Testis (tissue), 3 donors: ENCODE measurements around the gene TAGAP. TPM values are rescaled to one million over a fixed set of nuclear protein-coding genes. Genes with fewer than 3 reads are reported as not detected.

Source experiments
- DNase-seq: peaks from one replicate; pipeline ENCODE4 v3.0.0-alpha.2; 2019
- H3K27ac ChIP-seq, 2 donors: fragments of 200-600 bp; sonication (generic); one replicate each; pipeline ENCODE4 v1.5.1; 2019
- H3K27me3 ChIP-seq: fragments of 200-600 bp; sonication (generic); one replicate; pipeline ENCODE4 v1.5.1; 2019
- H3K36me3 ChIP-seq: fragments of 200-600 bp; sonication (generic); one replicate; pipeline ENCODE4 v1.5.1; 2017; ENCODE audit warnings: low read depth; ENCODE audit errors: missing control alignments
- H3K4me1 ChIP-seq: fragments of 200-600 bp; sonication (generic); one replicate; pipeline ENCODE4 v1.5.1; 2019
- H3K4me3 ChIP-seq, 2 donors: fragments of 200-600 bp; sonication (generic); one replicate each; pipeline ENCODE4 v1.5.1; 2017 to 2019
- H3K9me3 ChIP-seq: fragments of 200-600 bp; sonication (generic); one replicate; pipeline ENCODE4 v1.5.1; 2017
- CTCF ChIP-seq, 3 experiments: fragments of 450-650 bp in 2 of 3; fragments of 200-600 bp in 1 of 3; sonication (generic) in 1 of 3; IDR thresholded peaks; one replicate each; pipeline ENCODE4 v1.5.1; 2016 to 2019; ENCODE audit warnings: antibody characterized with exemption in 3 of 3, mild to moderate bottlenecking in 2 of 3, moderate library complexity in 1 of 3
- POLR2A ChIP-seq: fragments of 450-650 bp; IDR thresholded peaks from one replicate; pipeline ENCODE4 v1.6.1; 2017; ENCODE audit warnings: antibody characterized with exemption, mild to moderate bottlenecking, moderate library complexity
- WGBS, 2 donors: methylation state at CpG; one replicate each; pipeline ENCODE4 v1.1.5; 2018; 5-methylcytosine and 5-hydroxymethylcytosine counted together
- intact Hi-C: fragments of 100-400 bp; cut with DNase I; formaldehyde crosslinking; loops from one replicate; pipeline ENCODE4 v1.15.1; 2023; ENCODE audit warnings: low total_unique reads
- polyA plus RNA-seq: library from polyadenylated mRNA; stranded (reverse); fragments of 350-450 nt; fragmentation: Illumina TruSeq; extraction: RNeasy Lipid Tissue Mini Kit (QIAGEN cat#74804); gene quantifications from one replicate; pipeline ENCODE4 v1.2.3, GENCODE V29; 2014; ENCODE audit warnings: low read depth, low replicate concordance; ENCODE audit not compliant: insufficient read depth
- total RNA-seq, 2 donors: library from RNA; depleted of rRNA; stranded (reverse); fragments of >200 nt; gene quantifications; one replicate each; pipeline ENCODE4 v1.2.3, GENCODE V29; 2016

TAGAP gene
- total and polyA plus RNA-seq, 3 donors from 2014 or later: 1.1 to 4.9 (median 4.5) TPM

DNA sequence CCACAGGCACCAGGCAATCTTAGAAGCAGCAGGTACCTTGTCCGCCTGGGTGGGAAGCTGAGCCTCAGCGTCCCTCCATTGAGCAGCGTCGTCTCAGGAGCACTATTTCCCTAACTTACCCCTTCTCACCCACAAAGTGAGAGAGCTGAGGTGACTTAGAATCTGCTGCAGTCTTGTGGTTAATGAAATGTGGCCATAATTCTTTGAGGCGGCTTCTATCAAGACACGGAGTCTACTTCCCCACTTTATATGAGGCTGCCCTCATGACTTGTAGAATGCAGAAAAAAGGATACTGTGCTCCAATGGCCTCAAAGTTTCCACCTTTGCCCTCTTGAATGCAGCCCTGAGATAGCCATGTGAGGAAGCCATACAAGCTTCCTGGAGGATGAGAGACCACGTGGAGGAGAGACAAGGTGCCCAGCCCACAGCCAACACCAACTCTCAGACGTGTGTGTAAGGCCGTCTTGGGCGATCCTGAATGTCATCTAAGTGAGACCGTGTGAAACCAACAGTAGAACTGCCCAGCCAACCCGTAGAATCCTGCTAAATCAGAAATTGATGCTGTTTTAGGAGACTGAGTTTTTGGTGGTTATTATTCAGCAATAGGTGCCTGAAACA, 9.1 kb upstream of the TAGAP start:
- Histone ChIP-seq H3K36me3 (no peaks in the 10 kb centered on the region), H3K4me1 (no peaks in the 10 kb centered on the region), H3K27me3 (no peaks in the 10 kb centered on the region), H3K4me3 (no peak overlapping the region), H3K9me3 (no peaks in the 10 kb centered on the region), H3K27ac (no peak overlapping the region)
- DNase-seq: no peak
- WGBS, 2 donors: 91 to 94% methylated on average over 12 of the region's 12 CpGs
- TF ChIP-seq CTCF (IDR thresholded peaks at IDR 0.05): no peak
- TF ChIP-seq POLR2A: no peak
- intact Hi-C loops: no loop called here

DNA sequence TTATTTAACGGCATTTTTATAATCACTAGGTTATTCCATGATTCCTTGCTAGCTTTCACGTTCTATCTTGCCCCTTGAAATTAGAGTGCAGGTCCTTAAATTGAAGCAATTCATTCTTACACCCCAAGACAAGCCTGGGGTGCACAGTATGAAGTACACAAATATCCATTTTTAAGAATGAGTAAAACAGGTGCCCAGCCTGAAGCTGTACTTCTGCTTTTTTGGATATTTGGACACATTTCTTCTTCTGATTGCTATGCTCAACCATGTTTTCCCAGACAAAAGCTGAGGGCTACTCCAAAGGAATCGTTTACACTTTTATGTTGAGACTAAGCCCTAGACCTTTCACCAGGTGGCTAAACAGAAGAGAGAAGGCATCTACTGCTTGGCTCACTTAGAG, 7.9 kb upstream of the TAGAP start:
- no peak overlapping the region for H3K27ac ChIP-seq
- TF ChIP-seq POLR2A (no peak), CTCF (IDR thresholded peaks at IDR 0.05) (no peak)
- no peaks in the 10 kb centered on the region for H3K4me1 ChIP-seq
- no peaks in the 10 kb centered on the region for H3K36me3 ChIP-seq
- intact Hi-C loops: no loop called here
- WGBS, 2 donors: 58 to 70% methylated on average over 3 of the region's 3 CpGs
- no peak overlapping the region for H3K4me3 ChIP-seq
- no peak for DNase-seq
- H3K27me3 ChIP-seq: no peaks in the 10 kb centered on the region
- H3K9me3 ChIP-seq: no peaks in the 10 kb centered on the region

GRCh38 chr6:159047891-159048685, 3.3 kb upstream of the TAGAP start:
- Histone ChIP-seq H3K36me3 (no peaks in the 10 kb centered on the region), H3K27ac (no peak overlapping the region), H3K9me3 (no peaks in the 10 kb centered on the region), H3K4me1 (no peaks in the 10 kb centered on the region), H3K27me3 (no peaks in the 10 kb centered on the region), H3K4me3 (no peak overlapping the region)
- intact Hi-C loops: loop anchor here (10.0 kb wide), 2 partner anchors 57 to 87 kb away; no protein-coding TSS in a partner anchor
- WGBS, 2 donors: 55 to 75% methylated on average over 10 of the region's 10 CpGs
- no peak for DNase-seq
- TF ChIP-seq CTCF (IDR thresholded peaks at IDR 0.05): no peak
- TF ChIP-seq POLR2A: no peak

DNA sequence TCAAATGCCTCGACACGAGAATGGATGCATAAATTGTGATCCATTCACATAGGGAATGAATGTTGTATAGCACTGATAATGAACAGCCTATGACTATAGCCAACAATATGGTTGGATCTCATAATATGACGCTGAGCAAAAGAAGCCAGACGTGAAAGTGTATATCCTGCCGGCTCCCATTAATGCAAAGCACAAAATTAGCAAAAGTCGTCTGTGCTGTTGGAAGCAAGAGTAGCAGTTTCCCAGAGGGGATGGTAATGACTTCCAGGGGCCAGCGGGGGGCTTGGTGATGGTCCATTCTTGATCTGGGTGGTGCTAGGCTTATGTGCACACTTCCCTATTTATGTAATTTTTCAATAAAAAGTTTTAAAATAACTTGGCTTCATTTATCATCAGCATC, 1.0 kb upstream of the TAGAP start:
- TF ChIP-seq CTCF (IDR thresholded peaks at IDR 0.05) (no peak), POLR2A (no peak)
- no peaks in the 10 kb centered on the region for H3K9me3 ChIP-seq
- no peaks in the 10 kb centered on the region for H3K36me3 ChIP-seq
- H3K4me1 ChIP-seq: peaks cover 5% of the 10 kb centered on the region
- DNase-seq: no peak
- no peak overlapping the region for H3K27ac ChIP-seq
- H3K27me3 ChIP-seq: no peaks in the 10 kb centered on the region
- no peak overlapping the region for H3K4me3 ChIP-seq
- intact Hi-C loops: loop anchor here (10.0 kb wide), 2 partner anchors 59 to 89 kb away; no protein-coding TSS in a partner anchor
- 85 to 86% methylated on average over 7 of the region's 7 CpGs for WGBS, 2 donors
